Peyer's patch (tissue), 4 donors: ENCODE data around the gene CCDC122. TPM values are rescaled to one million over a fixed set of nuclear protein-coding genes. Genes with fewer than 3 reads are reported as not detected.

ENCODE experiments used
- DNase-seq, 3 donors: peaks; one replicate each; pipeline ENCODE4 v3.0.0-alpha.2; 2017 to 2019
- H3K27ac ChIP-seq, 4 donors: fragments of 200-600 bp; sonication (generic); one replicate each; pipeline ENCODE4 v1.5.1; 2016 to 2019
- H3K27me3 ChIP-seq, 2 donors: fragments of 200-600 bp; sonication (generic); one replicate each; pipeline ENCODE4 v1.5.1; 2019
- H3K36me3 ChIP-seq, 3 donors: fragments of 200-600 bp; sonication (generic); one replicate each; pipeline ENCODE4 v1.5.1; 2016 to 2019
- H3K4me1 ChIP-seq, 4 donors: fragments of 200-600 bp; sonication (generic); one replicate each; pipeline ENCODE4 v1.5.1; 2016 to 2019
- H3K4me3 ChIP-seq, 4 donors: fragments of 200-600 bp; sonication (generic); 1 replicate in 3 of 4; 2 replicates in 1 of 4; pipeline ENCODE4 v1.5.1; 2016 to 2019; ENCODE audit warnings: mild to moderate bottlenecking in 1 of 4
- H3K9me3 ChIP-seq, 4 donors: fragments of 200-600 bp; sonication (generic); one replicate each; pipeline ENCODE4 v1.5.1; 2016 to 2019; ENCODE audit warnings: mild to moderate bottlenecking in 1 of 4
- CTCF ChIP-seq, 6 experiments: fragments of 450-650 bp in 4 of 6; fragments of 200-600 bp in 2 of 6; sonication (generic) in 1 of 6; IDR thresholded peaks; one replicate each; pipeline ENCODE4 v1.5.1; 2017 to 2019; ENCODE audit warnings: antibody characterized with exemption in 6 of 6, mild to moderate bottlenecking in 3 of 6, moderate library complexity in 1 of 6
- POLR2A ChIP-seq, 2 donors: fragments of 450-650 bp; IDR thresholded peaks; one replicate each; pipeline ENCODE4 v1.5.1; 2017; ENCODE audit warnings: antibody characterized with exemption in 2 of 2, mild to moderate bottlenecking in 2 of 2, moderate library complexity in 2 of 2
- total RNA-seq, 4 donors: library from RNA; depleted of rRNA; stranded (reverse); fragments of >200 nt; gene quantifications; one replicate each; pipeline ENCODE4 v1.1.0, GENCODE V29; 2016

The CCDC122 gene
- total RNA-seq, 4 donors from 2014 or later, result 2.5 to 6.7 (median 4.4) TPM

- no peaks in the 10 kb centered on the region for H3K9me3 ChIP-seq
- no peak for TF ChIP-seq POLR2A (IDR thresholded peaks at IDR 0.05)
- no peak for TF ChIP-seq CTCF (IDR thresholded peaks at IDR 0.05)
- H3K4me1 ChIP-seq, result no peaks in the 10 kb centered on the region
- H3K36me3 ChIP-seq, result no peaks in the 10 kb centered on the region
- no peaks in the 10 kb centered on the region for H3K27me3 ChIP-seq
- H3K27ac ChIP-seq, result no peak overlapping the region
- H3K4me3 ChIP-seq, result no peak overlapping the region
- DNase-seq, result no peak
Measured at GRCh38 chr13:43822969-43823368, 56.6 kb downstream of the CCDC122 start.

- TF ChIP-seq CTCF (IDR thresholded peaks at IDR 0.05) (no peak), POLR2A (IDR thresholded peaks at IDR 0.05) (no peak)
- no peaks in the 10 kb centered on the region for H3K9me3 ChIP-seq
- DNase-seq, result no peak
- no peak overlapping the region for H3K4me3 ChIP-seq
- no peaks in the 10 kb centered on the region for H3K27me3 ChIP-seq
- H3K4me1 ChIP-seq, result no peaks in the 10 kb centered on the region
- no peak overlapping the region for H3K27ac ChIP-seq
- H3K36me3 ChIP-seq, result no peaks in the 10 kb centered on the region
Measured at GRCh38 chr13:43816401-43816889, 63.1 kb downstream of the CCDC122 start.

- TF ChIP-seq CTCF (IDR thresholded peaks at IDR 0.05), result no peak
- TF ChIP-seq POLR2A (IDR thresholded peaks at IDR 0.05), result no peak
Measured at GRCh38 chr13:43815204-43815603, 64.3 kb downstream of the CCDC122 start.

GRCh38 chr13:43808676-43809075, 70.9 kb downstream of the CCDC122 start:
- no peaks in the 10 kb centered on the region for H3K36me3 ChIP-seq
- no peak overlapping the region for H3K27ac ChIP-seq
- H3K4me3 ChIP-seq, result no peak overlapping the region
- no peaks in the 10 kb centered on the region for H3K9me3 ChIP-seq
- no peaks in the 10 kb centered on the region for H3K4me1 ChIP-seq
- DNase-seq, result no peak
- no peaks in the 10 kb centered on the region for H3K27me3 ChIP-seq
- TF ChIP-seq CTCF (IDR thresholded peaks at IDR 0.05) (no peak), POLR2A (IDR thresholded peaks at IDR 0.05) (no peak)

More at GRCh38 chr13:43815204-43815603, 64.3 kb downstream of the CCDC122 start:
- Histone ChIP-seq H3K4me1 (no peaks in the 10 kb centered on the region), H3K27me3 (no peaks in the 10 kb centered on the region), H3K9me3 (no peaks in the 10 kb centered on the region), H3K27ac (no peak overlapping the region), H3K36me3 (no peaks in the 10 kb centered on the region), H3K4me3 (no peak overlapping the region)
- DNase-seq, result no peak

- Histone ChIP-seq H3K27me3 (no peaks in the 10 kb centered on the region), H3K4me3 (no peak overlapping the region), H3K36me3 (no peaks in the 10 kb centered on the region), H3K4me1 (no peaks in the 10 kb centered on the region), H3K27ac (no peak overlapping the region), H3K9me3 (no peaks in the 10 kb centered on the region)
- no peak for TF ChIP-seq CTCF (IDR thresholded peaks at IDR 0.05)
- TF ChIP-seq POLR2A (IDR thresholded peaks at IDR 0.05), result no peak
- DNase-seq, result no peak
Measured at GRCh38 chr13:43805681-43806128, 73.8 kb downstream of the CCDC122 start.

GRCh38 chr13:43805071-43805468, 74.5 kb downstream of the CCDC122 start:
- no peak overlapping the region for H3K27ac ChIP-seq
- TF ChIP-seq CTCF (IDR thresholded peaks at IDR 0.05) (no peak), POLR2A (IDR thresholded peaks at IDR 0.05) (no peak)
- DNase-seq, result no peak
- H3K36me3 ChIP-seq, result no peaks in the 10 kb centered on the region
- H3K9me3 ChIP-seq, result no peaks in the 10 kb centered on the region
- H3K4me1 ChIP-seq, result no peaks in the 10 kb centered on the region
- H3K27me3 ChIP-seq, result no peaks in the 10 kb centered on the region
- H3K4me3 ChIP-seq, result no peak overlapping the region
